ENCODE data around the gene INPPL1. TPM values are rescaled to one million over a fixed set of nuclear protein-coding genes. Genes with fewer than 3 reads are reported as not detected.

Gene INPPL1
- total RNA-seq, 1 experiment from 2014 or later = 214 TPM

GRCh38 chr11:72238040-72238450, 13.5 kb downstream of the INPPL1 start:
- peaks cover 15 to 50% (median 33%) of the 10 kb centered on the region in 3 experiments for H3K36me3 Mint-ChIP-seq (ENCODE audit: insufficient read depth in 1 of 3, low read depth in 3 of 3)
- Histone ChIP-seq H3K27ac (ENCODE audit: insufficient read length, low read depth, low read length) (no peak overlapping the region), H2BK15ac (ENCODE audit: low read depth, low read length) (no peak overlapping the region), H3K79me1 (ENCODE audit: insufficient read depth, low read depth, low read length, poor library complexity, severe bottlenecking) (no peaks in the 10 kb centered on the region), H2BK120ac (ENCODE audit: low read depth, low read length, poor library complexity, severe bottlenecking) (no peak overlapping the region), H3K79me2 (ENCODE audit: insufficient read depth, low read length) (no peaks in the 10 kb centered on the region), H3K4ac (ENCODE audit: low read depth, low read length) (no peak overlapping the region), H4K8ac (replicated peaks; ENCODE audit: insufficient read length, low read depth, low read length) (no peak overlapping the region), H2AK5ac (ENCODE audit: insufficient read length, low read length) (no peak overlapping the region), H3K27me3 (ENCODE audit: insufficient read depth, low read length) (peaks cover 38% of the 10 kb centered on the region), H4K20me1 (ENCODE audit: control insufficient read depth, insufficient read depth, insufficient read length) (peaks cover 2% of the 10 kb centered on the region), H3K14ac (ENCODE audit: insufficient read depth, low read length) (no peak overlapping the region), H3K18ac (ENCODE audit: insufficient read length, low read depth, low read length) (no peak overlapping the region), H2AFZ (ENCODE audit: low read length) (no peak overlapping the region), H3K4me2 (ENCODE audit: insufficient read depth, insufficient read length, low read length) (peak overlapping the region; percentile 27), H3K9me3 (ENCODE audit: control insufficient read depth, low read depth, low read length) (no peaks in the 10 kb centered on the region), H3K56ac (ENCODE audit: insufficient read length, low read depth, low read length) (no peak overlapping the region), H2BK5ac (ENCODE audit: insufficient read length, low read length) (no peak overlapping the region), H3K4me1 (ENCODE audit: insufficient read depth, low read length) (peaks cover 5% of the 10 kb centered on the region; the same call in 1 of the 2 replicates), H3T11ph (ENCODE audit: low read length) (no peak overlapping the region), H2BK20ac (ENCODE audit: low read depth, low read length, poor library complexity, severe bottlenecking) (no peak overlapping the region), H2BK12ac (ENCODE audit: insufficient read length, low read depth, low read length) (no peak overlapping the region), H4K91ac (ENCODE audit: insufficient read length, low read depth, low read length) (no peak overlapping the region), H3K23ac (ENCODE audit: insufficient read length, low read depth, low read length) (no peak overlapping the region), H4K5ac (ENCODE audit: insufficient read length, low read depth, low read length) (no peak overlapping the region), H3K9ac (ENCODE audit: extremely low read depth, insufficient read length, low read length) (no peak overlapping the region), H3K23me2 (ENCODE audit: insufficient read length, low read depth, low read length, poor library complexity, severe bottlenecking) (peaks cover 18% of the 10 kb centered on the region)
- H3K9me3 Mint-ChIP-seq = peaks cover 0 to 6% of the 10 kb centered on the region in 2 experiments; a peak in 3 of 5 replicates
- DNase-seq = peak; percentile 97
- TF ChIP-seq CTCF (conservative IDR thresholded peaks at IDR 0.05) = peak; percentile 94
- WGBS (ENCODE audit: extremely low coverage, insufficient read length, low lambda C conversion rate) = no CpG with 5 or more reads among the region's 16 CpGs
- H3K27ac Mint-ChIP-seq = no peak overlapping the region
- H3K4me3 Mint-ChIP-seq = peak overlapping the region in 1 of 2 experiments; percentile 40; a peak in 1 of 5 replicates
- H3K4me1 Mint-ChIP-seq = peaks cover 24 to 38% of the 10 kb centered on the region in 2 experiments
- H3K27me3 Mint-ChIP-seq (ENCODE audit: low read depth) = peaks cover 34% of the 10 kb centered on the region
